ENCODE results near the gene FN3KRP.

FN3KRP gene

GRCh38 chr17:82709024-82709675, 7.4 kb upstream of the FN3KRP start:
- no peak for DNase-seq (ENCODE audit: low read depth in 2 of 2)

- DNase-seq (ENCODE audit: low read depth in 2 of 2) = no peak
These were observed 6.6 kb upstream of the FN3KRP start for GRCh38 chr17:82709676-82710498.

- no peak for DNase-seq (ENCODE audit: low read depth in 2 of 2)
These were observed 5.8 kb upstream of the FN3KRP start for GRCh38 chr17:82710499-82711232.

GRCh38 chr17:82713071-82713723, 3.3 kb upstream of the FN3KRP start:
- DNase-seq (ENCODE audit: low read depth in 2 of 2) = no peak

GRCh38 chr17:82718986-82719685, 2.6 kb downstream of the FN3KRP start:
- no peak for DNase-seq (ENCODE audit: low read depth in 2 of 2)

- no peak for DNase-seq (ENCODE audit: low read depth in 2 of 2)
These were observed 3.7 kb downstream of the FN3KRP start for GRCh38 chr17:82720204-82720603.

- DNase-seq (ENCODE audit: low read depth in 2 of 2) = no peak
These were observed 6.0 kb downstream of the FN3KRP start for GRCh38 chr17:82722341-82723013.

- no peak for DNase-seq (ENCODE audit: low read depth in 2 of 2)
These were observed 6.8 kb downstream of the FN3KRP start for GRCh38 chr17:82723169-82723807.

- no peak for DNase-seq (ENCODE audit: low read depth in 2 of 2)
These were observed 9.9 kb downstream of the FN3KRP start for GRCh38 chr17:82726427-82726826.

- DNase-seq (ENCODE audit: low read depth in 2 of 2) = no peak
These were observed 13.2 kb downstream of the FN3KRP start for GRCh38 chr17:82729479-82730260.

GRCh38 chr17:82732118-82732743, 15.7 kb downstream of the FN3KRP start:
- no peak for DNase-seq (ENCODE audit: low read depth in 2 of 2)

- no peak for DNase-seq (ENCODE audit: low read depth in 2 of 2)
These were observed 18.7 kb downstream of the FN3KRP start, which contains the start of gene FN3K for GRCh38 chr17:82734987-82735866. TSS of gene FN3K (plus strand) at chr17:82735615. CDS start at chr17:82735637, 22 bp downstream.

- no peak for DNase-seq (ENCODE audit: low read depth in 2 of 2)
These were observed 20.1 kb downstream of the FN3KRP start for GRCh38 chr17:82736511-82737185.

- no peak for DNase-seq (ENCODE audit: low read depth in 2 of 2)
These were observed 21.7 kb downstream of the FN3KRP start for GRCh38 chr17:82737967-82738877.

- DNase-seq (ENCODE audit: low read depth in 2 of 2) = no peak
These were observed 24.6 kb downstream of the FN3KRP start for GRCh38 chr17:82740906-82741759.
